Measurements from ENCODE around the gene CBLC. TPM values are rescaled to one million over a fixed set of nuclear protein-coding genes. Genes with fewer than 3 reads are reported as not detected.

Gene CBLC
- total RNA-seq, 1 donor from 2014 or later: not detected

- no peak for DNase-seq (ENCODE audit: low spot score)
- H3K4me3 Mint-ChIP-seq (ENCODE audit: unreplicated experiment): no peak overlapping the region
Measured at GRCh38 chr19:44738603-44739558, 38.8 kb upstream of the CBLC start.

GRCh38 chr19:44740351-44740824 is 37.3 kb upstream of the CBLC start:
- no peak for DNase-seq (ENCODE audit: low spot score)
- Mint-ChIP-seq H3K27me3 (ENCODE audit: low read depth) (no peaks in the 10 kb centered on the region), H3K4me3 (ENCODE audit: unreplicated experiment) (no peak overlapping the region), H3K9me3 (ENCODE audit: low read depth) (no peaks in the 10 kb centered on the region), H3K36me3 (ENCODE audit: low read depth) (no peaks in the 10 kb centered on the region), H3K27ac (ENCODE audit: unreplicated experiment) (peak overlapping the region; percentile 38), H3K4me1 (ENCODE audit: low read depth) (peaks cover 53% of the 10 kb centered on the region)
- TF ChIP-seq CTCF (IDR thresholded peaks at IDR 0.05): peak; percentile 45

More at GRCh38 chr19:44738603-44739558, 38.8 kb upstream of the CBLC start:
- TF ChIP-seq CTCF (IDR thresholded peaks at IDR 0.05): no peak
- no peaks in the 10 kb centered on the region for H3K27me3 Mint-ChIP-seq (ENCODE audit: low read depth)
- no peak overlapping the region for H3K27ac Mint-ChIP-seq (ENCODE audit: unreplicated experiment)
- no peaks in the 10 kb centered on the region for H3K9me3 Mint-ChIP-seq (ENCODE audit: low read depth)
- no peaks in the 10 kb centered on the region for H3K36me3 Mint-ChIP-seq (ENCODE audit: low read depth)
- peaks cover 44% of the 10 kb centered on the region for H3K4me1 Mint-ChIP-seq (ENCODE audit: low read depth)

GRCh38 chr19:44741258-44741731 is 36.4 kb upstream of the CBLC start:
- DNase-seq (ENCODE audit: low spot score): no peak
- H3K4me3 Mint-ChIP-seq (ENCODE audit: unreplicated experiment): no peak overlapping the region
- H3K9me3 Mint-ChIP-seq (ENCODE audit: low read depth): no peaks in the 10 kb centered on the region
- H3K36me3 Mint-ChIP-seq (ENCODE audit: low read depth): no peaks in the 10 kb centered on the region
- H3K27ac Mint-ChIP-seq (ENCODE audit: unreplicated experiment): peak overlapping the region; percentile 95
- no peak for TF ChIP-seq CTCF (IDR thresholded peaks at IDR 0.05)
- H3K4me1 Mint-ChIP-seq (ENCODE audit: low read depth): peaks cover 59% of the 10 kb centered on the region
- H3K27me3 Mint-ChIP-seq (ENCODE audit: low read depth): no peaks in the 10 kb centered on the region

- Mint-ChIP-seq H3K36me3 (ENCODE audit: low read depth) (no peaks in the 10 kb centered on the region), H3K27ac (ENCODE audit: unreplicated experiment) (peak overlapping the region; percentile 95), H3K4me1 (ENCODE audit: low read depth) (peaks cover 65% of the 10 kb centered on the region), H3K4me3 (ENCODE audit: unreplicated experiment) (no peak overlapping the region), H3K27me3 (ENCODE audit: low read depth) (no peaks in the 10 kb centered on the region), H3K9me3 (ENCODE audit: low read depth) (no peaks in the 10 kb centered on the region)
- DNase-seq (ENCODE audit: low spot score): no peak
- TF ChIP-seq CTCF (IDR thresholded peaks at IDR 0.05): no peak
Measured at GRCh38 chr19:44741841-44742329, 35.8 kb upstream of the CBLC start.

GRCh38 chr19:44742330-44743061 is 35.2 kb upstream of the CBLC start:
- Mint-ChIP-seq H3K36me3 (ENCODE audit: low read depth) (no peaks in the 10 kb centered on the region), H3K4me1 (ENCODE audit: low read depth) (peaks cover 66% of the 10 kb centered on the region), H3K4me3 (ENCODE audit: unreplicated experiment) (no peak overlapping the region), H3K9me3 (ENCODE audit: low read depth) (no peaks in the 10 kb centered on the region), H3K27me3 (ENCODE audit: low read depth) (no peaks in the 10 kb centered on the region), H3K27ac (ENCODE audit: unreplicated experiment) (peak overlapping the region; percentile 95)
- no peak for TF ChIP-seq CTCF (IDR thresholded peaks at IDR 0.05)
- DNase-seq (ENCODE audit: low spot score): no peak
